HG03159 (cell line): ENCODE measurements around the gene C2orf78.
"Not testable (repeated sequence)": the region's sequence is repeated elsewhere in the genome, so short reads cannot be mapped to it uniquely, and the experiment has no call there.

Source experiments
- ATAC-seq: cut with Tn5 transposase; IDR thresholded peaks from one replicate; pipeline ENCODE4 v1.9.1; 2021; ENCODE audit warnings: mild to moderate bottlenecking, moderate library complexity; ENCODE audit not compliant: unreplicated experiment

Gene C2orf78

DNA sequence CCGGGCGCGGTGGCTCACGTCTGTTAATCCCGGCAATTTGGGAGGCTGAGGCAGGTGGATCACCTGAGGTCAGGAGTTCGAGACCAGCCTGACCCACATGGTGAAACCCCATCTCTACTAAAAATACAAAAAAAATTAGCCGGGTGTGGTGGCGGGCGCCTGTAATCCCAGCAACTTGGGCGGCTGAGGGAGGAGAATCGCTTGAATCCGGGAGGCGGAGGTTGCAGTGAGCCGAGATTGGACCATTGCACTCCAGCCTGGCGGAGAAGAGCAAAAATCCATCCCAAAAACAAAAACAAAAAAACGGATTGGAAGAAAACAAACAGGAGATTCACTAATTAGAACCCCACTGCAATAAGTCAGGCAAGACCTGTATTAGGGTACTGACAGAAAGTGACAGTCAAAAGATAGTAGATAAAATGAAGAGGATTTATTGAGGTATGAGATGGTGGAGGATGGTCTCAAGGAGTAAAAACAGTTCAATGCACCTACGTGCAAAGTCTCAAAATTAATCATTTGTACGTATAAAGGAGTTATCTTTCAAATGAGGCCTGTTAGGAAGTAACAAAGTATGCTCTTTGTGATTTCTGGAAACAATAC is 5.0 kb upstream of the C2orf78 start:
- not testable (repeated sequence) for ATAC-seq

DNA sequence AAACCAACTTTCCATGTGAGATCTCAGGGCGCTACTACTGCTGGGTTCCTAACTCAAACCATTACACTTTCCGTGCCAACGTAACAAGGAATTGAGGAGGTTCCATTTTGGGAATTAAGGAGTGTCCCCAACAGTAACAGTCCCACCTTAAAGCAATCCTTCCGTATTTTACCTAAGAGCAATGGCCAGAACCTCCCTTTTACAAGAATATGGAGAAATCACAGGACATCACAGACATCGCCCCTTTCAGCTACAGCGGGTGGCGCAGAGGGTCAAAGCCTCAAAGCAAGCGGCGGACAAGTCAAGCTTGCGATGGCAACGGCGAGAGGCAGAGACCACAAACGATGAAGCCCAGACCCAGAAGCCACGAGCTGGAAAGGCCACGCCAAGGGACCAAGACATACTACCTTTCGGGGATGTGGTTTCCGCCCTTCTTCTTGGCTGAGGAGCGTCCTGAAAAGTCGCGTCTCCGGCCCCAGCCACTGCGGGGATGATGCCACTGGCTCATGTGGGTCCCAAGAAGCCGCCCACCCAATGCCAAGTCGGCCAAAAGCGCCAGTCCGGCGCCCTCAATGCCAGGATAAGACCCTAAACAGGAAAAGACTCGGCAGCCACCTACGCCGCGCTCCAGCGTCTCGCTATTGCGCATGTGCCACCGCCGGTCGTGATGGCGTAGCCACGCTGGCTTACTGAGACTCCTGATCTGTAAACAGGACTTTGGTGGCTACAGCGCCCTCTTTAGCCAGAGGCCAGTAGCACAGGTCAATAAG is 4.3 kb upstream of the C2orf78 start, which contains the start of gene DUSP11:
Gene DUSP11 (minus strand): TSS at position 637 of the 770 bp plus-strand sequence. CDS start 129 bp downstream, at position 508.
- ATAC-seq: peak; percentile 99

DNA sequence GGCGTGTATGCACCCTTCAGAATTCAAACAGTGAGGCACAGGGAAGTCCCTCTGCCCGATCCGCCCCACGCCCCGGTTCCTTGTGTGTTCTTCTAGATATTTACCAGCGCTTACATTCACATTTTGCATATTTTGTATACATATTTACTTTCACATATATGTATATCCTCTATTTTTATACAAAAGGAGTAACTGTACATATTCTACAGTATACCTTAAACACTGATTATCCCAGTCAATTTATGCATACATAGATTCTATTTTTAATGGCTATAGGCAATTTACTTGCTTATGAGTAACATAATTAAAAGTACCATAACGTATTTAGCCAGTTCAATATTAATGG is 3.8 kb upstream of the C2orf78 start:
- ATAC-seq: peak; percentile 12

DNA sequence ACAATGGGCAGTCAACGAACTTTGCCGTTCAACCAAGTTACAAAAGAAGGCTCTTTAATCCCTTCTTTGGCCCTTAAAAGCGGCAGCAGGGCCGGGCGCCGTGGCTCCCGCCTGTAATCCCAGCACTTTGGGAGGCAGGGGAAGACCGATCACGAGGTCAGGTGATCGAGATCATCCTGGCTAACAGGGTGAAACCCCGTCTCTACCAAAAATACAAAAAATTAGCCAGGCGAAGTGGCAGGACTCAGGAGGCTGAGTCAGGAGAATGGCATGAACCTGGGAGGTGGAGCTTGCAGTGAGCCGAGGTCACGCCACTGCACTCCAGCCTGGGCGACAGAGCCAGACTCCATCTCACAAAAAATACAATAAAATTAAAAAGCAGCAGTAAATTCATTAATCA is 581 bp upstream of the C2orf78 start:
- not testable (repeated sequence) for ATAC-seq

DNA sequence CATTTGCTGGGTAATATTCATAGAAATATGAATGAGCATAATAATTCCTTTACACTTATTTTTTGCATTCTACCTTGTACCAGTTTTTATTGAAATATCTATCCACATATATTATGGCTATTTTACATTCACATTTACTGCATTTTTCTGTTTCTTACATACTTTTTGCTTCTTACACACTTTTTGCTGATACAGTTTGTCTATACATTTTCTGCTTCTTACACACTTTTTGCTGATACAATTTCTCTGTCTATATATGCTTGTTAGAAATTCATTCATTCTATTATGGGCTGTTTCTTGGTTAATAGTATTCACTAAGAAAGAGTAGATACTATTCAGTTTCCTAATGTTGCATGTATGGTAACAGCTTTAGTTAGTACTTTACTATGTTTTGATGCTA is 27.9 kb downstream of the C2orf78 start:
- no peak for ATAC-seq

DNA sequence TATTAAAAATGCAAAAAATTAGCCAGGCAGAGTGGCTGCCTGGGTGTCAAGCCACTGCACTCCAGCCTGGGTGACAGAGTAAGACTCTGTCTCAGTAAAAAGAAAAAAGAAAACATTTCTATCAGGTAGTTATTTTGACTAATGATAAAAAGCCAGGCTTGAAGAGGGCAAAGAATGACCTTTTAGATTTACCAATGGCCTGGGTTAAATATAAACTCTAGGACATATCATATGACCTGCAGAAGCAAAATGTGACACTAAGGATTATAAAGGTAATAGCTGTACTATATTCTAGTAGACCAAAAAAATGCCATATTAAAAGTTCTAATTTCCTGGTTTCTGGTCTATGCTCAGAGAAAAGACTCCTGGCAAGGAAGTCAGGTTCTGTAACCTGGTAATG is 28.7 kb downstream of the C2orf78 start:
- no peak for ATAC-seq

DNA sequence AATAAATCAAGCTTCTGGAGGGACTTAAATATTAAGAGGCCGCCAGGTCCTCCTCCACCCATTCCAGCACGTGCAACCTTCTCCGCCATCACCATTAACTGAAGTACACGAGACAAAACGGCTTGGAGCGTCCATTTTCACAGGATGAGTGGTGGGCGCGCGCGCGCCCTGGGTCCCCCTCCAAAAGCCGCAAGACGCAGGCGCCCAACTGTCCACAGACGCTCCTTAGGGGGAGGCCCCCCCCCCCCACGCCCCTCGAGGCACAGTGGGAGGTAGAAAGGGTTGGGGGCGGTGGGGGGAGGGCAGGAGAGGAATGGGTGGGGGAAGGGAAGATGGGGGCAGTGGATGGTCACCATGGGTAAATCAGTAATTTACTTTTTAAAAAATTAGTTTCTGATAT is 34.3 kb downstream of the C2orf78 start:
- no peak for ATAC-seq

DNA sequence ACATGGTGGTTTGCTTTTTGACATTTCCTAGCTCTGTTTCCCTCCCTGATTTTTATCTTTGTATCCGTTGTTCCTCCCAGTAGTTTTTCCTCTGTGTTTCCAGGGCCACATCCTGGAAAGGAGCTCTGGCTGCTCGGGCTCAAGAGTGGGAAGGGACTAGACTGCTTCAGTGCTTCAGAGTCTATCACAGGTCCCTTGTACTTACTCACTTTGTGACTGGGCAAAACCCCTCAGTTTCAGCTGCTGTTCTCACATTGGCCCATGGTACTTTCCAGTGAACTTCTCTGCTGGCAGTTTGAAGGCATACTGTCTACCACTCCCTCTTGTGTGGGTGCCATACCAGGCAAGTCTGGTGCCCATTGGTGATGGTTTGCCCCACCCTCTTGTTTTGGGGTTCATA is 37.2 kb downstream of the C2orf78 start:
- peak; percentile 68 for ATAC-seq

DNA sequence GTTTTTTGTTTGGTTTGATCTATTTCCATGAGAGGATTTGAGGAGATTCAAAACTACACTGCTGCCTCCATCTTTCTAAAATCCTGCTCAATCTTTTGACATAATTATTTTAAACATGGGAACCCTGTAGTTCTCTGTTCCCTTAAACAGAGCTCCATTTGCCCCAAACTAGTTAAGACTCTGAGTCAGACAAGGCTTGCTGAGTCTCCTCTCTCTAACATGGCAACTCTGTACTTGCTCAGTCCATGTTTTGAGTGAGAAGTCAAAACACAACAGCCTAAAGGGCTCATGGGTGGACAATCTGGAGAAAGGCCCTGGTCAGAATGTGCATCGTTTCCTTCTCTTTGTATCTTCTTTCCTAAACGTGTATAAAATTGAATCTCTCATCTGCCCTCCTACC is 37.7 kb downstream of the C2orf78 start:
- no peak for ATAC-seq

DNA sequence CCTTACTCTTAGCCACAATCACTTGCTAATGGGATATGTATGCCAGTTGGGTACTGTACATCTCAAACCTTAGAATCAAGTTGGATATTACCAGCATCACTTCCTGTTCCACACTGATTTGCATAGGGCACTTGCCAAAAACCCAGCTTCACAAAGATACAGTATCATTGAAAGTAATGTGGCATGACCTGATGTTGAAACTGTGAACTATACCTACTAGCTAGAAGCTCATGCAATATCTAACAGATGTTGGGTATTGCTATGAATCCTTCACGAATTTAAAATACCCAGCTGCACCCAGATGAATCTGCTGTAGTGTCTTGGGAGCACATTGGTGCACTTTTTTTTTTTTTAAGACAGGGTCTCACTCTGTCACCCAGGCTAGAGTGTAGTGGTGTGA is 38.3 kb downstream of the C2orf78 start:
- ATAC-seq: peak; percentile 66

DNA sequence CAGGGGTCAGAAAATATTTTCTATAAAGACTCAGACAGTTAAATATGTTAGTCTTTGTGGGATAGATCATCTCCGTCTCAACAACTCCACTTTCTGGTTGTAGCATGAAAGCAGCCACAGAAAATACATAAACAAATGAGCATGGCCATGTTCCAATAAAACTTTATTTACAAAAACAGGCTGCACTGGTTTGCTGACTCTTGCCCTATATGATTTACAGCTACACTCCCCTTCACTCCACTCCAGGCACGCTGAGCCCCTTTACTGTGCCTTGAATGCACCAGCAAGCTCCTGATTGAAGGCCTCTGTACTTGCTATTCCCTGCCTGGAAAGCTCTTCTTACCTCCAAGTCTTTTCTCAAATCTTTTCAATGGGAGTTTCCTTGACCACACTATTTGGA is 39.0 kb downstream of the C2orf78 start:
- ATAC-seq: no peak

DNA sequence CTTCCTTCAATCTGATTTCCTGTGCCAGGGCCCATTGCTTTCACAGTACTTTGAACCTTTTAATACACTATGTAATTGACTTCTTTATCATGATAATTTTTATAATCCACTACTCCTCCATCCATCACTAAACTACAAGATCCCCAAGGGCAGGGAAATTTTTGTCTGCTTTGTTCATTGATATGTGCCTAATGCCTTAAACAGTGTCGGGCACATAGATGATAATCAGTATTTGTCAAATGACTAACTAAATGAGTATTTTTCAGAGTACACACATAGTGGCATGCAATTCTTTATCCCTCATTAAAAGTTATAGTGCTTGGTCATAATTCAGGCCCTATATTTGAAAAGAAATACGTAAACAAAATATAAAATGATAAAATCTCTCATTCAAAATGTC is 39.4 kb downstream of the C2orf78 start:
- ATAC-seq: no peak

DNA sequence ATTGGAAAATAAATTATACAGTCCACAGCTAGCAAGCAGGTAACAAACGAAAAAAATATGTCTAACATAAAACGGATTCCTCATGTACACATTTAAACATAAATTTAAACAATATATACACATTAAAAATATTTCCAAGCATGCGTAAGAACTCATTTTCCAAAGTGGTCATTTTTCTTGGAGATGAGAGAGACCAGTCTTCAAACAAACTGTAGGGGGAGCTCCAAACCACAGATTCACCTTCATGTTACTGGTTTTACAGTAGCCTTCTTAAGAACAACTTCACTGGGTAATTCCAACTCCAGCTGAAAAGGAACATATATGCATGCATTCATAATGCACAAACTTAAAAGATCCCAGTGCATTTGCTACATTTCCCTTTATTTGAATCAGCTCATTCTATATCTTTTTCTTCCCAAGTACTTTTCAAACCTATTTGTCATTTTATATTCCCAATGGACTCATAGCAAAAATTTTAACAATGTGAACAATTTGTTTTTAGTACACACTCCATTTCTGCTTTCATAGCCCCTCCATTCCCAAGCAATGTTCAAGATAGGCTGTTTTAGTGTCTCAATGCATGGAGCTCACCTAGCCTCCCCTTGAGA is 40.0 kb downstream of the C2orf78 start:
- ATAC-seq: no peak

DNA sequence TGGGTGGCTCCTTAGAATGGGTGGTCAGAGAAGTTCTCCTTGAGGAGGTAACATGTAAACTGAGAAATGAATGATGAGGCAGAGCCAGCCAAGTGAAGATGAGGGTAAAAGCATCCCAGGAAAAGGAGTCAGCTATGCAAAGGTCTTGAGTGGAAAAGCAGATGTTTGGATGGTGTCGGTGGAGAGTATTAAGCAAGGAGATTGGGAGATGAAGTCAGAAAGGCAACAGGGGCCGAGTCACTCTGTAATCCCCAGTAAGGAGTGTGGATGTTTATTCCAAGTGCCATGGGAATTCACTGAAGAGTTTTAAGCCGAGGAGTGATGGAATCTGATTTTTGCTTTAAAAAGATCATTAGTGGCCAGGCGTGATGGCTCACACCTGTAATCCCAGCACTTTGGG is 41.4 kb downstream of the C2orf78 start:
- no peak for ATAC-seq

DNA sequence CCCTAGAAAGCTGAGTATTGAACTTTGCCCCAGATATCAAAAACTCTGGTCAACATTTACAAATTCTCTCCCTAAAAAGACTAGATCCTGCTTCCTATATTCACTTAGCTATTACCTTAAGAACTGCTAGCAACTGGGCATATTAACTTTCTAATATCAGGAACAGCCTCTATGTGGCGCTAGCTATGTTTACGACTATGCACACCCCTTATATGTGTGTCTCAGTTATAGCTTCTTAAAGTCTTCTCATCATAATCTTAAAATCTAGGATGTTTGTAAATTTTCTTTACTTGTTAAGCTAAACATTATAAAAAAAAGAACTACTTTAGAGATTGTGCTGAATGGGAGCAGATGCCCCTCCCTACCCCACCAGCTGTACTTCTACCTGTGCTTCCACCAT is 43.0 kb downstream of the C2orf78 start:
- no peak for ATAC-seq

DNA sequence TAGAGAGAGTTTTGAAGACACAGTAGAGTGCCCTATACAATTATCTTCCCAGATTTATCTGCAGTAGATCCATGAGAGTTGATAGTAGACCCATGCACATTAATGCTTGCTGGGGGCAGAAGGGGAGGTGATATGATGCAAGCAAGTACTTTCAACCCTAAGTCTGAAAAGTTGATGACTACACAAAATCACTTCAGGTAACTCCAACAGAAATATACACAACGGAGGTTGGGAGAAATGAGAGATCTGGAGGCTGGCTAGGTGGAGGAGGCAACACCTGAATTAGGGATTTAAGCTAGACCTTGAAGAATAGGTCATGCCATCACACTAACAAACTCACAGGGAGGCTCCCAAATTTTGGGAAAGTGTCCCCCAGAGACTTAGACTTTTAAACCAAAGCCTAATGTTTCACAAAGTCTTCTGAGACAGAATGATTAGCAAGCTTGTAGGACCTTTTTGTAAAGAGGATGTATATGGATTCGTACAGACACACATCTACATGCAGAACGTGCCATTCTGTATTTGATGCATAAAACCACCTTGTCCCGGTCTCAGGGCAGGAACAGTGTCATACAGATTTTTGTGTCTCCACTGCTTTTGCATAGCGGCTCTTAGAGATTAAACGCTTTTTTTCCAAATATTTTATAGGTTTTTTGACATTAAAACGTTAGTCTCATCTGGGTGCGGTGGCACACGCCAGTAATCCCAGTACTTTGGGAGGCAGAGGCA is 43.8 kb downstream of the C2orf78 start:
- no peak for ATAC-seq

DNA sequence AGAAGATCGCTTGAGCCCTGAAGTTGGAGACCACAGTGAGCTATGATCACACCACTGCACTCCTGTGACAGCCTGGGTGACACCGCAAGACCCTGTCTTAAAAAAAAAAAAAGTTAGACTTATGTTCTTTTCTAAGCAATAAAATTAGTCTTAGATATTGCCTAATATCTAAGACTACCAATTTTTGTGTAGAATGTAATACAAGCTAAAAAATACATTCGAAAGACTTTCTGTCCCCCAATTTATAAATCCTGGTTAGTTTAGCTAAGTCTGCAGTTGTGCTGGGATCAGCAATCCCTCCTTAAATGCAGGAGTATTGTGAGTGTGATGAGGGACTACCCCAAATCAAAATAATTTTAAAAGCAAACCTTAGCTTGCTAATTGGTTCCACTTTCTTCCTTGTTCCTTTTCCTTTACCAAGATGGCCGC is 44.4 kb downstream of the C2orf78 start:
- ATAC-seq: no peak

DNA sequence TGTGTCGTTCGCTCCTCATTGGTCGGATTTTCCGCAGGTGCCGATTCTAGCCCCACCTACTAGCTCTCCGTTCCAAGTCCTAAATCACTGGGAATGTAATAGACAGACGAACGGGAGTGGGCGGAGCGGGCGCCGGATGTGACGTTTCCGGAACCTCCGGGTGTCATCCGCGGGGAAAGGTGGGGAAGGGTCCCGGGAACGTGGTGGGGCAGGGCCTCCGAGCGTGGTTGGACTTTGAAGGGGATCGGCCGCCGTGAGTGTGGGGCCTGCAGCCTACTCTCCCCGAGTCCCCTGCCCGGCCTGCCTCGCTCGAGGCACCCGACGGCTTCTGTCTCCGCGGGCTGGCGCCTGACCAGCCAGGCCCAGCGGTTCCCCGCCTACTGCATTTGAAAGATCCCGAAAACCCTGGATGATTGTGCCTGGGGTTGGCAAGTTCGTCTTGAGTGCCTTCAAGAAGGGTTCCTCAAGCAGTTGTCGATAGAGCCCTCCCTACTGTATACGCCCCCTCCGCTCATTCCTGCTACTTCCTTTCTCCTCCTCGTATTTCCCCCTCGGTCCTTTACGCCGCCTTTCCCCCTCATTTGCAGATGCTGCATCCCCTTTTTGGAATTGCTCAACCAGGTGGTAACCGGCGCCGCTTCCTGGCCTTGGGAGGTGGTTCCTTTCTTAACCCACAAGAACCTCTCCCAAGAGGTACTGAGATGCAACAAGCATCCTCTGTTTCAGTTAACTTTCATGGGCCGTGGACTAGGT is 45.0 kb downstream of the C2orf78 start, which contains the start of gene STAMBP:
Gene STAMBP (plus strand): TSS at position 144 of the 753 bp plus-strand sequence. CDS start 1,896 bp downstream, outside the sequence.
- ATAC-seq: peak; percentile 81

DNA sequence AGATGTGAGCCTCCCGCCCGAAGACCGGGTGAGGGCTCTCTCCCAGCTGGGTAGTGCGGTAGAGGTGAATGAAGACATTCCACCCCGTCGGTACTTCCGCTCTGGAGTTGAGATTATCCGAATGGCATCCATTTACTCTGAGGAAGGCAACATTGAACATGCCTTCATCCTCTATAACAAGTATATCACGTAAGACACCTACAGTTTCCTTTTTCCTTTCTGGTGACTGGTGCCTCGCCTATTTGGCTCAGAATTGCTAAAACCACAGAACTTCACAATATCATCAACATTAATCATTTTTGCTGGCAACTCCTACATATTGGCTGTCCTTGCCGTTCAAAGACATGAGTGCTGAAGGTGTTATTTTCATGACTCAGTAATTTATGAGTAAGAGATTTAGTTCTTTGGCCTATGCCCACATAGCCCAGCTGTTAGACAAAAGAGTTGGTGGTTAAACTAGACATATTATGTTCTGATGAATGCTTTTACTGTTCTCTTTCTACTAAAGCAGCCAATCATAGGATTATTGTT is 47.0 kb downstream of the C2orf78 start:
- ATAC-seq: no peak

DNA sequence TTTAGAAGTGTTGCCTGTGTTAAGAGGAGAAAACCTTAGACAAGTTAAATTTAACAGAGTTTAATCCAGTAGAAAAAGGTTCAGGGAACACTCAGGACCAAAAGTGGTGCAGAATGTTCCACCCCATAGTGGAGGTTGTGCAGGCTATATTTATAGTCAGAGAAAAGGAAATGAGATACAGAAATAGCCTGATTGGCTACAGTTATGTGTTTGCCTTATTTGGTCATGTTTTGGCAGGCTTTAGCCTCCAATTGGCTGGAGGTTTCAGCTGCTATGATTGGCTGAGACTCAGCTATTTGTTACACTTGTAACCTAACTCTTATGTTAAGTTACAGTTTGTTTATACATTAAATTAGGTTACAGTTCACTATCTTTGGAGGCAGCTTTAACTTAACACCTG is 48.9 kb downstream of the C2orf78 start:
- no peak for ATAC-seq
